T-helper 1 cell treated with Interleukin-12 subunit alpha and Interleukin-12 subunit beta and Interleukin-4 antibody, amounts not matched to agents 30 ng/mL and 1 ng/mL, for 36 hours (primary cell): Measurements from ENCODE around the gene ALOX5AP. TPM values are rescaled to one million over a fixed set of nuclear protein-coding genes. Genes with fewer than 3 reads are reported as not detected.

ENCODE experiments used
- intact Hi-C: fragments of 100-400 bp; cut with micrococcal nuclease; formaldehyde crosslinking; loops from one replicate; pipeline ENCODE4 v1.15.1; 2024
- total RNA-seq: library from RNA; stranded (reverse); gene quantifications from 2 replicates; pipeline ENCODE4 v1.2.3, GENCODE V29; 2022

ALOX5AP gene
- total RNA-seq, 1 donor from 2014 or later = 212 TPM

GRCh38 chr13:30736461-30737320 lies 1.3 kb downstream of the ALOX5AP start:
- intact Hi-C loops = no loop called here

- intact Hi-C loops = no loop called here
These were observed 2.4 kb downstream of the ALOX5AP start for GRCh38 chr13:30737511-30738337.

- intact Hi-C loops = no loop called here
These were observed 3.3 kb downstream of the ALOX5AP start for GRCh38 chr13:30738526-30739236.

- intact Hi-C loops = no loop called here
These were observed 3.8 kb downstream of the ALOX5AP start for GRCh38 chr13:30739237-30739528.

GRCh38 chr13:30739761-30740642 lies 4.7 kb downstream of the ALOX5AP start:
- intact Hi-C loops = loop anchor here (1.0 to 10.0 kb wide), 17 partner anchors 29 to 1685 kb away; partner anchors contain the start of genes N4BP2L1, SLC7A1, UBE2L5 and USPL1

GRCh38 chr13:30742901-30743300 lies 7.6 kb downstream of the ALOX5AP start:
- intact Hi-C loops = loop anchor here (5.0 to 10.0 kb wide), 6 partner anchors 124 to 1682 kb away; partner anchors contain the start of genes N4BP2L1 and UBE2L5

- intact Hi-C loops = loop anchor here (1.0 to 10.0 kb wide), 17 partner anchors 8 to 1681 kb away; partner anchors contain the start of genes ALOX5AP, KATNAL1, N4BP2L1 and UBE2L5
These were observed 8.1 kb downstream of the ALOX5AP start for GRCh38 chr13:30743319-30744055.

- intact Hi-C loops = loop anchor here (1.0 to 10.0 kb wide), 17 partner anchors 9 to 1681 kb away; partner anchors contain the start of genes ALOX5AP, KATNAL1, N4BP2L1 and UBE2L5
These were observed 8.8 kb downstream of the ALOX5AP start for GRCh38 chr13:30744056-30744680.

GRCh38 chr13:30744681-30745077 lies 9.3 kb downstream of the ALOX5AP start:
- intact Hi-C loops = loop anchor here (1.0 to 10.0 kb wide), 17 partner anchors 9 to 1680 kb away; partner anchors contain the start of genes ALOX5AP, KATNAL1, N4BP2L1 and UBE2L5

GRCh38 chr13:30745906-30746686 lies 10.8 kb downstream of the ALOX5AP start:
- intact Hi-C loops = loop anchor here (2.0 to 10.0 kb wide), 5 partner anchors 399 to 1679 kb away; partner anchors contain the start of genes KATNAL1, N4BP2L1 and UBL3

- intact Hi-C loops = loop anchor here (10.0 kb wide), 1 partner anchor 1678 kb away; the partner anchor contains the start of gene N4BP2L1
These were observed 11.4 kb downstream of the ALOX5AP start for GRCh38 chr13:30746791-30747190.

GRCh38 chr13:30747845-30748244 lies 12.5 kb downstream of the ALOX5AP start:
- intact Hi-C loops = loop anchor here (10.0 kb wide), 1 partner anchor 1677 kb away; the partner anchor contains the start of gene N4BP2L1

- intact Hi-C loops = loop anchor here (10.0 kb wide), 1 partner anchor 1676 kb away; the partner anchor contains the start of gene N4BP2L1
These were observed 13.4 kb downstream of the ALOX5AP start for GRCh38 chr13:30748717-30749116.

GRCh38 chr13:30750036-30750435 lies 14.7 kb downstream of the ALOX5AP start:
- intact Hi-C loops = no loop called here

GRCh38 chr13:30751183-30751933 lies 16.0 kb downstream of the ALOX5AP start:
- intact Hi-C loops = no loop called here

GRCh38 chr13:30752201-30752797 lies 17.0 kb downstream of the ALOX5AP start:
- intact Hi-C loops = no loop called here
